GM19468 (cell line): ENCODE measurements around the gene PDE12.

Experiments used
- ATAC-seq: cut with Tn5 transposase; IDR thresholded peaks from one replicate; pipeline ENCODE4 v1.9.1; 2021; ENCODE audit warnings: mild to moderate bottlenecking, moderate library complexity, moderate number of reproducible peaks; ENCODE audit not compliant: unreplicated experiment; ENCODE audit errors: extremely low read depth

Gene PDE12, protein sequence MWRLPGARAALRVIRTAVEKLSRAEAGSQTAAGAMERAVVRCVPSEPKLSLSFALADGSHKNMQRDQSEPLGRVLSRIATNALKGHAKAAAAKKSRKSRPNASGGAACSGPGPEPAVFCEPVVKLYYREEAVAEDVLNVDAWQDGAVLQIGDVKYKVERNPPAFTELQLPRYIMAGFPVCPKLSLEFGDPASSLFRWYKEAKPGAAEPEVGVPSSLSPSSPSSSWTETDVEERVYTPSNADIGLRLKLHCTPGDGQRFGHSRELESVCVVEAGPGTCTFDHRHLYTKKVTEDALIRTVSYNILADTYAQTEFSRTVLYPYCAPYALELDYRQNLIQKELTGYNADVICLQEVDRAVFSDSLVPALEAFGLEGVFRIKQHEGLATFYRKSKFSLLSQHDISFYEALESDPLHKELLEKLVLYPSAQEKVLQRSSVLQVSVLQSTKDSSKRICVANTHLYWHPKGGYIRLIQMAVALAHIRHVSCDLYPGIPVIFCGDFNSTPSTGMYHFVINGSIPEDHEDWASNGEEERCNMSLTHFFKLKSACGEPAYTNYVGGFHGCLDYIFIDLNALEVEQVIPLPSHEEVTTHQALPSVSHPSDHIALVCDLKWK

DNA sequence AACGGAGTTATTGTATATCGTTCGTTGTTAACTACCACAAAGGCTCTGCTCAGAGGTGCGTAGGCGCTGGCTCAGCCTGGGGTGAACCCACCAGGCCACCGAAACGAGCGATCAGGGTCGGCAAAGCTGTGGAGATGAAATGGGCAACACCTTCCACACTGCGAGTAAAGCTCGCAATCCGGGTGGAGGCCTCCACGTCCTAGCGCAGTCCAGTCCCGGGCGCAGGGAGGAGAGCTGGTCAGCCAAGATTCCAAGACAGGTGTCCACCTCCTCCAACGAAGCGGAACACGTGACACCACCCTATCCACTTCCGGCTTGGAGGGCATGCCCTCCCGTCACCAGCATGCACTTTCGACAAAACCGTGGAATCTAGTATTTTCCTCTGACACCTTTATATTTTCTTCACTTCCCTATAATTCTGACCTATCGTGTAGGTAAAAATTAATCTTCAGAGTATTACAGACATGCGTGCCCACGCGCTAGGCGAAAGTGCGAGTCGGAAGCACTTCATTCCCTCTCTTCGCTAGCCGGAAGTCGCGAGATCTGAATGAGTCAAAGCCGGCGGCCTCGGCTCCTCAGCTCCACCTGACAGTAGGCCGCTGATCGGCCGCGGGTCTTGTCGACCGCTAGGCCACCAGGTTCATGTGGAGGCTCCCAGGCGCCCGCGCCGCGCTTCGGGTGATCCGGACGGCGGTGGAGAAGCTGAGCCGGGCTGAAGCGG is at the start of gene PDE12:
TSS of gene PDE12 (plus strand) at position 537 of the 721 bp plus-strand sequence. CDS start at position 643, 106 bp downstream.
- ATAC-seq, result peak; percentile 57

GRCh38 chr3:57512166-57512565 is 43.9 kb upstream of the PDE12 start:
- no peak for ATAC-seq

- ATAC-seq, result no peak
These were observed 37.7 kb upstream of the PDE12 start for GRCh38 chr3:57518276-57518915.

DNA sequence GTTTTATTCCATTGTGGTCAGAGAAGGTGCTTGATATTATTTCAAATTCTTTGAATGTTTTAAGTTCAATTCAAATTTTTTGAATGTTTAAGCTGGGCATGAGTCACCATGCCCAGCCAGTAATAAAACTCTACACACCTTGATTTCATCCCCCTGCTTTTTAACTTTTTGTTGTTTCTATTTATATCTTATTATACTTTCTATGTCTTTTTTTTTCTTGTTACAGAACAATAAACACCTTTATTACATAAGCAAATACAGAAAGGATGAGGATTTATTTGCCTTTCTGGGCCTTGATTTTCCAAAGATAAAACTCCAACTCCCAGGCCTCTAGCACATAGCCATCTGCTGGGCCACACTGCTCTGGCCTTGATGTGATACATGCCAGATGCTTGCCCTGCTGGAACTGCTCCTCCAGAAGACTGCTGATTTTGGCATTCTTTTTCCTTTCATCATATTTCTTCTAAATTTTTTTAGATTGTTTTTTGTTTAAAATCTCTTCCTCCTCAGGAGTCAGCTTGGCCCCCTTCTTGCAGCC is 25.9 kb upstream of the PDE12 start:
- ATAC-seq, result no peak

DNA sequence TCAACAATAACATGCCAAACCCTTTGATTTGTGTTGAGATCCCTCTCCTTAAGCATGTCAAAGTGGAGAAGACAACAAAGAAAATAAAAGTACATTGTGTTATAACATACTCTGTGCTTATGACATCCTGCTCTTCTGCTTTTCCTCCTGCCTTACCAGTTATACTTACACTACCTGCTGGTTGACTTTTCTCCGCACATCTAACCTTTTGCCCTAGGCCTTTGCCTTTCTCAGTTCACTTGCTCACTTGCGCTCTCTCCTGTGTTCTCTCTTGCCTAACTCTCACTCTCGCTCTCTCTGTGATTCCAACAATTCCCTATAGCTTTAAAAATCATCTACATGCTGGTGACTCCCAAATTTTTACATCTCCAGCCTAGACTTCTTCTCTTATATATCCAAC is 17.6 kb upstream of the PDE12 start:
- ATAC-seq, result no peak

DNA sequence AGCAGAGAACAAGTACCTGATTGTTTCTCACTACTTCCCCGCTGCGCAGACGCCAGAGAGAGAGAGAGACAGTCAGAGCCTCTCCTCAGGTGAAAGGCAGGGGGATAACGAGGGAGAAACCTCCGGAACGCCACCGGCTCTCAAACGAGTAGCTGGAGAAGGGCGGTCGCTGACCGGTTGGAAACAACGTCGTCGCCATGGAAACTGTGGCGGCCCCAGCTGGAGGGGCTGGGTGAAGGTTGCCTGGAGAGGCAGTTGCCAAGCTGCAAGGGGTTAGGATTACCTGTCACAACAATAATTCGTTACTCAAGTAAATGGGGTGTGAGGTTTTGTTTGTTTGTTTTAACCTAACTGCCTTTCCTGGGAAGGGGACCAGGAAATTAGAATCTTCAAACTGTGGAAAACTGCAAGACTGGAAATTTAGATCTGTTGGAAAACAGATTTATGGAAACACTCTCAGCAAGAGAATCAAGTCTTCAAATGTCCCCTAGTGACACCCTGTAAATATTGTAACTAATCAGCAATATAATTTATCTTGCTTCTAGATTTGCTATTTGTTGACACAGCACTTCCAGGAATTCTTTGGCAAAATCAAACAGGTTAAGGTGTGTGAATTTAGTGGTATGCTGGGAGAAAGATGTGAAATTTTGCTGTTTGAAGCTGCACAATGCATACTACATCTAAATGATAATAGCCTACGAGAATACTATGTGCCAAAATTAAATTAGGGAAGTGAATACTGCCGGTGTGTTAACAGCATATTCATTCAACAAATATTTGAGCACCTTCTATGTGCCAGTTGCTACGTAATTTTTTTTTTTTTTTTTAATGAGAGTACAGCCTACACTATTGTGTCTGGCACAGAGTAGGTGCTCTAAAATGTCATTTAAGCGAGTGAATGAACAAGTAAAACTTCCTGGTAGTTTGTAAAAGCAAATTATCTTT is 11.6 kb upstream of the PDE12 start, which contains the start of gene DNAH12:
TSS of gene DNAH12 (minus strand) at position 164 of the 945 bp plus-strand sequence. CDS start 1,474 bp downstream, outside the sequence.
- no peak for ATAC-seq

DNA sequence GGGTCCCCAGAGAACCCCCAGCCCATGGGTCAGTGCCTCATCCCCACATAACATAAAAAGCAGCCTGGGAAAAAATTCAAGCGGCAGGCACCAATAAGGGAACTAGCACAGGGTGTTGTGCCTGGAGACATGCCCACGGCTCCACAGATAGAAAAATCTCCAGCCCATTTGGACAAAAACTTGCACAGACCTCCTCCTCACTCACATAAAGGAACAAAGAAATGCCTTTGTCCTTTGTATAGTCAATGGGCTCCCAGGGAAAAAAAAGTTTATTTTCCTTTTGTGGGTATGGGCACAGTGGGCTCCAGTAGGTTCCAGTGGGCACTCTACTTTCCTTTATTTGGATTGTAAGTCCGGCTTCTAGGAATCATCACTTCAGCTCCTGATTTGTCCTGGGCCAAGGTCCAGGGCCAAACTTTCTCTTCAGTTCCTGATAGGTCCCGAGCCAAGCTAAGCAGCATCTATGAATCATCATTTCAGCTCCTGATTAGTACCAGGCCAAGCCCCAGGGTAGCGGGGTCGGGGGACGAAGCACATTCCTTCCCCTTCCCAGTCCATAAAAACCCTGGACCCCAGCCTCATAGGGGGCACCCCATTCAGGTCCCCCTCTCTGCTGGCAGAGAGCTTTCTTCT is 10.3 kb upstream of the PDE12 start:
- no peak for ATAC-seq

GRCh38 chr3:57546616-57547015 is 9.5 kb upstream of the PDE12 start:
- no peak for ATAC-seq

DNA sequence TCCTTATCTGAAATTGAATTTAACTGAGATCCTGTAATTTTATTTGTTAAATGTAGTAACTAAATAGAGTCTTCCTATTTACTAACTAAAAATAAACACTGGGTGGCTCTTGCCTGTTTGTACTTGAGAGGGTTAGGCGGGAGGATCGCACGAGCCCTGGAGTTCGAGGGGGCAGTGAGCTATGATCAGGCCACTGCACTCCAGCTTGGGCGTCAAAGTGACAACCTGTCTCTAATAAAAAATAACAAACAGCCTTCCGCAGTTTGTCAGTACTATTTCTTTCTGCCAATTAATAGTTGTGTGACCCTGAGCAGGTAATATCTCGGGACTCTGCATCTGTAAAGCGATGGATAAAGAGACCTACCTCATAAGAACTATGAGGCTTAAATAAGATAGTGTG is 768 bp upstream of the PDE12 start:
- no peak for ATAC-seq

DNA sequence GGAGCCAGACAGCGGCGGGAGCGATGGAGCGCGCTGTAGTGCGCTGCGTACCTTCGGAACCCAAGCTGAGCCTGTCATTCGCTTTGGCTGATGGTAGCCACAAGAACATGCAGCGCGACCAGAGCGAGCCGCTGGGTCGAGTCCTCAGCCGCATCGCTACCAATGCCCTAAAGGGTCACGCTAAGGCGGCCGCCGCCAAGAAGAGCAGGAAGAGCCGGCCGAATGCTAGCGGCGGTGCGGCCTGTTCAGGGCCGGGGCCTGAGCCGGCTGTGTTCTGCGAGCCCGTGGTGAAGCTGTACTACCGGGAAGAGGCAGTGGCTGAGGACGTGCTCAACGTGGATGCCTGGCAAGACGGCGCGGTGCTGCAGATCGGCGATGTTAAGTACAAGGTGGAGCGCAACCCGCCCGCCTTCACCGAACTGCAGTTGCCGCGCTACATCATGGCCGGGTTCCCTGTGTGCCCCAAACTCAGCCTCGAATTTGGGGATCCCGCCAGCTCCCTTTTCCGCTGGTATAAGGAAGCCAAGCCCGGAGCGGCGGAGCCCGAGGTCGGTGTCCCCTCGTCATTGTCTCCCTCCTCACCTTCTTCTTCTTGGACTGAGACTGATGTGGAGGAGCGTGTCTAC is 498 bp downstream of the PDE12 start:
- ATAC-seq, result no peak

DNA sequence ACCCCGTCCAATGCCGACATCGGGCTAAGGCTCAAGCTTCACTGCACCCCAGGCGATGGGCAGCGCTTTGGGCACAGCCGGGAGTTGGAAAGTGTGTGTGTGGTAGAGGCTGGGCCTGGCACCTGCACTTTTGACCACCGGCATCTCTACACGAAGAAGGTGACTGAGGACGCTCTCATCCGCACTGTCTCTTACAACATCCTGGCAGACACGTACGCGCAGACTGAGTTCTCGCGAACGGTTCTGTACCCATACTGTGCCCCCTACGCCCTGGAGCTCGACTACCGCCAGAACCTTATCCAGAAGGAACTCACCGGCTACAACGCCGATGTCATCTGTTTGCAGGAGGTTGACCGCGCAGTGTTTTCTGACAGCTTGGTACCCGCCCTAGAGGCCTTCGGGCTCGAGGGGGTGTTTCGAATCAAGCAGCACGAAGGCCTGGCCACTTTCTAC is 1.0 kb downstream of the PDE12 start:
- no peak for ATAC-seq

DNA sequence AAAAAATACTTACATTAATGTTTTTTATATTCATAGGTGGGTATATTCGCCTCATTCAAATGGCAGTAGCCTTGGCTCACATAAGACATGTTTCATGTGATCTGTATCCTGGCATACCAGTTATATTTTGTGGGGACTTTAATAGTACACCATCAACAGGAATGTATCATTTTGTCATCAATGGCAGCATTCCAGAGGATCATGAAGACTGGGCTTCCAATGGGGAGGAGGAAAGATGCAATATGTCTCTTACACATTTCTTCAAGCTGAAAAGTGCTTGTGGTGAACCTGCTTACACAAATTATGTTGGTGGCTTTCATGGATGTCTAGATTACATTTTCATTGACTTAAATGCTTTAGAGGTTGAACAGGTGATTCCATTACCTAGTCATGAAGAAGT is 3.5 kb downstream of the PDE12 start:
- no peak for ATAC-seq

DNA sequence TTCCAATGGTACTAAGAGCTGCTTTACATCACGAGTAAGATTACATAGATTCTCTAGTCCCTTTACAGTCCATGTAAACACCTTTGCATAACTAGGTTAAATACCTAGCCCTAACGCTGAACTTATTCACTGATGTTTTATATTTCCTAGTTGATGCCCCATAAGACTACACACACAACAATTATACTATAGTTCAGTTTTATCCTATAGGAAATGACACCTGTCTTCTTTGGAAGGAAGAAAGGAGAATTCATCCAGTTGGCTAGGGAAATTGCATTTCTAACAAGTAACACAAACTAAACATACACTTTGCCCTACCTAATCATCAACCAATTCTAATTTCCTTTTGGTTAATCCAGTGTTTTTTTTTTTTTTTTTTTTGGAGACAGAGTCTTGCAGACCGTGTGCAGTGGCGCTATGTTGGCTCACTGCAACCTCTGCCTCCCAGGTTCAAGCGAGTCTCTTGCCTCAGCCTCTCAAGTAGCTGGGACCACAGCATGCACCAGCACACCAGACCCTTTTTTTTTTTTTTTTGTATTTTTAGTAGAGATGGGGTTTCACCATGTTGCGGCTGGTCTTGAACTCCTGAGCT is 13.9 kb downstream of the PDE12 start:
- no peak for ATAC-seq

GRCh38 chr3:57570878-57571277 is 14.8 kb downstream of the PDE12 start:
- no peak for ATAC-seq

DNA sequence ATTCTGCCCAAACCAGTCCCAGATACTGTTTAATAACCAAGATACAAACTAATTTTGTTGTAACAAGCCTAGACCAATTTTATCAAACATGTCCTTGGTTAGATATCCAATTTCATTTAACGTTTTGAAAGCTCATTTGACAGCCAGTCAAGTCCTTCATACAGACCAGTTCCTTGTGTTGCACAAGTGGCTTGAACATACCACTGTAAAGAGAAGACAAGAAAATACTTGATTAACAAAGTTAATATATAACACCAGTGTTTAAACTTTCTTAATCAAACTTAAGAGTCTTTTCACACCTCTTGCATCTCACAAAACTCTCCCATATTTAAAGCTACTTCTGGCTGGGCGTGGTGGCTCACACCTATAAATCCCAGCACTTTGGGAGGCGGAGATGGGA is 16.0 kb downstream of the PDE12 start:
- ATAC-seq, result no peak

DNA sequence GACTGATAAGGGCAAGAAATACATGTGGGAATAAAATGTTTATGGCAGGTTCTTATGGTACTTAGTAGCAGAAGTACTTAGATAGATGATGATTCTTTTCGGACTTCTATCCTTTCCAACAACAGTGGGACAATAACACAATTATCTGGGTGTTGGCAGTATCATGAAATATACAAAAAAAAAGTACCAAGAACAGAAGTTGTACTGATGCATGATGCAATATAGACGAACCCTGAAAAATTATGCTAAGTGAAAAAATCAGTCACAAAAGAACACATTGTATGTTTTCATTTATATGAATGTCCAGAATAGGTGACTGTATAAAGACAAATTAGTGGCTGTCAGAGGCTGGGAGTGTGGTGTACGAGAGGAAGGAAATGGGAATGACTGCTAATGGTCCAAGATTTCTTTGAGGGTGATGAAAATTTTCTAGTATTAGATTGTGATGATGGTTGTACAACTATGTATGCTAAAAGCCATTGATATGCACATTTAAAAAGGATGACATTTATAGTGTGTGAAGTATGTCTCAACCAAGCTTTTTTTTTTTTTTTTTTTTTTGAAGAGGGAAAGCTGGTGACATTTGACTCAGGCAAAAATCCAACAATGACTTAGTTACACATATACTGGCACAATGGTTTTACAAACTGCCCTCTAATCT is 20.0 kb downstream of the PDE12 start:
- ATAC-seq, result no peak

DNA sequence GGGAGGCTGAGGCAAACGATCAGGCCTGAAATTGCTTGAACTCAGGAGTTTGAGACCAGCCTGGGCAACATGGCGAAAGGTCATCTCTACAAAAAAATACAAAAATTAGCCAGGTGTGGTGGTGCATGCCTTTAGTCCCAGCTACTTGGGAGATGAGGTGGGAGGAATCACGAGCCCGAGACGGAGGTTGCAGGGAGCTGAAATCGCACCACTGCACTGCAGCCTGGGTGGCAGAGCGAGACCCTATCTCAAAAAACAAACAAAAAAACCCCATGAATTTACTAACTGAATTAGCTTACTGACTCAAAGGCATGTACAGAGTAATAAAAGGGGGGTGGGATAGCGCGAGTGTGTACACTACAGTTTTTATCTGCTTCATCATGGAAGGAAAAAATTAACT is 21.7 kb downstream of the PDE12 start:
- no peak for ATAC-seq
